ENCODE data around the gene PHF19. TPM values are rescaled to one million over a fixed set of nuclear protein-coding genes. Genes with fewer than 3 reads are reported as not detected.

PHF19 gene
- total and polyA plus RNA-seq, 2 donors (not counting 3 experiments of a cell fraction or from before 2014, with no cell fraction given) = 102 to 153 TPM

DNA sequence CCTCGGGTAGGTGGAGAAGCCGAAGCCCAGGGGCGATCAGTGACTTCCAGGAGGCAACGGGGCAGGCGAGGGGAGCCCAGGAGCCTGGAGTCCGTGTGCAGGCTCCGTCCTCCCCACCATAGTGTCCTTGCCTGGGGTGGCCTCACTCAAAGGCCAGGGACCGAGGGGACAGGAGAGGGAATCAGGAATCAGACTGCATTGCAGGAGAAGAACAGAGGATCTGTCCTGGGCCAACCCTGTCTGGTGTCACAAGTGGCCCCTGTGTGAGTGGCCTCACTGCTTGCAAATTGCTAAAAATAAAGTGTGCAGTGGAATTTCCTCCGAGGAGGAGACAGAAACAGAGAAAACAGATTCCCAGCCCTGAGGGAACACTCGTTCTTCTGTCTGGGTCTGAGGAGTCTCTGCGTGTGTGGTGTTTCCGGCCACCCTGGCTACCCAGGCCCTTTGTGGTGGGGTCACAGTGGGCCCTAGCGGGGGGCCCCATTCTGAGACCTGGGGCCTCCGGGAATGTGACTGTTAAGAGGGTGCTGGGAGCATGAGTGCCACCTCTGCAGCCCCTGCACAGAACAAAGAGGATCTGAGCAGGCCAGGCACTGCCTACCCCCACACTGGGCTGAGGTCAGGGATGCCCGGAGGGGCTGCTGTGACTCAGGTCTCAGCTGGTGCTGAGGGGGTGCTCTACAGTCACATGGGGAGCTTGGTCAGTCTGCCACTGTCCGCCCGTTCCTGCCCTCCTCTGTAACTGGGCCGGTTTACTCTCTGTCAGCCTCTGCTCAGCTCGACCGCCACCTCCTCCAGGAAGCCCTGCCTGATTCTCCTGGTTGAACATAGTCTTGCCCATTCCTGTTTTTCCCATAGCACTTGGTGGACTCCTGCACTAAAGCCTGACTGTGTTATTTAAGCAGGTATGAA is 42.2 kb upstream of the PHF19 start:
- no peak overlapping the region for H3K9ac ChIP-seq (replicated peaks; ENCODE audit: extremely low read depth, insufficient read depth, low read length)
- BruUV-seq (replicated peaks) = no TSS peak
- dilution Hi-C loops (cut with MboI; ENCODE audit: extremely low pct_ligation_motif_present, low sequenced_read_pairs) (no loop called here), intact Hi-C loops (cut with micrococcal nuclease) (no loop called here)
- H4K20me1 ChIP-seq (replicated peaks; ENCODE audit: control insufficient read depth, extremely low read depth, insufficient read depth, low read length) = no peaks in the 10 kb centered on the region
- ChIA-PET CTCF (interaction anchor here (0.8 to 1.6 kb wide), 3 partner anchors 12 to 18 kb away, joined by 3 to 6 read pairs (median 4); no protein-coding TSS in a partner anchor), POLR2A (no interaction called here)
- DNase-seq (ENCODE audit: low read depth, low spot score) (no peak), FAIRE-seq (no peak)
- no peak for TF ChIP-seq FOS (IDR thresholded peaks at IDR 0.05; ENCODE audit: borderline replicate concordance, insufficient read depth, low read length)
- TF ChIP-seq MYC (IDR thresholded peaks at IDR 0.05; ENCODE audit: low read depth, low read length) = no peak
- no peak for TF ChIP-seq POLR2AphosphoS5 (IDR thresholded peaks at IDR 0.05; ENCODE audit: insufficient read depth, low read depth, low read length)
- TF ChIP-seq POLR2A (IDR thresholded peaks at IDR 0.05; ENCODE audit: low read depth, low read length) = no peak
- no peak for TF ChIP-seq EZH2 (IDR thresholded peaks at IDR 0.05; ENCODE audit: borderline replicate concordance, low read depth, low read length, severe bottlenecking)
- TF ChIP-seq, protein P1, sequence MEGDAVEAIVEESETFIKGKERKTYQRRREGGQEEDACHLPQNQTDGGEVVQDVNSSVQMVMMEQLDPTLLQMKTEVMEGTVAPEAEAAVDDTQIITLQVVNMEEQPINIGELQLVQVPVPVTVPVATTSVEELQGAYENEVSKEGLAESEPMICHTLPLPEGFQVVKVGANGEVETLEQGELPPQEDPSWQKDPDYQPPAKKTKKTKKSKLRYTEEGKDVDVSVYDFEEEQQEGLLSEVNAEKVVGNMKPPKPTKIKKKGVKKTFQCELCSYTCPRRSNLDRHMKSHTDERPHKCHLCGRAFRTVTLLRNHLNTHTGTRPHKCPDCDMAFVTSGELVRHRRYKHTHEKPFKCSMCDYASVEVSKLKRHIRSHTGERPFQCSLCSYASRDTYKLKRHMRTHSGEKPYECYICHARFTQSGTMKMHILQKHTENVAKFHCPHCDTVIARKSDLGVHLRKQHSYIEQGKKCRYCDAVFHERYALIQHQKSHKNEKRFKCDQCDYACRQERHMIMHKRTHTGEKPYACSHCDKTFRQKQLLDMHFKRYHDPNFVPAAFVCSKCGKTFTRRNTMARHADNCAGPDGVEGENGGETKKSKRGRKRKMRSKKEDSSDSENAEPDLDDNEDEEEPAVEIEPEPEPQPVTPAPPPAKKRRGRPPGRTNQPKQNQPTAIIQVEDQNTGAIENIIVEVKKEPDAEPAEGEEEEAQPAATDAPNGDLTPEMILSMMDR (IDR thresholded peaks at IDR 0.05; ENCODE audit: extremely low read depth in 1 of 2, insufficient read depth in 1 of 2, low read depth in 1 of 2, low read length in 2 of 2) = no peak
- no peak for TF ChIP-seq GATA2 (IDR thresholded peaks at IDR 0.05; ENCODE audit: insufficient read depth, insufficient read length, low read depth, low read length)
- no peak overlapping the region for H3K4me3 ChIP-seq (replicated peaks in 1 of 3; ENCODE audit: insufficient read depth in 1 of 3, low read depth in 1 of 3, low read length in 3 of 3)
- H3K36me3 ChIP-seq (ENCODE audit: control insufficient read depth in 2 of 2, extremely low read depth in 1 of 2, insufficient read depth in 2 of 2, low read length in 2 of 2) = no peaks in the 10 kb centered on the region
- no peaks in the 10 kb centered on the region for H3K4me1 ChIP-seq (ENCODE audit: control insufficient read depth, extremely low read depth, insufficient read depth, low read length)
- no peaks in the 10 kb centered on the region for H3K27me3 ChIP-seq (ENCODE audit: control insufficient read depth in 2 of 2, insufficient read depth in 2 of 2, low read length in 2 of 2)
- H3K27ac ChIP-seq (ENCODE audit: insufficient read depth, low read depth, low read length) = no peak overlapping the region
- H3K9me1 ChIP-seq (replicated peaks; ENCODE audit: control insufficient read depth, extremely low read depth, insufficient read depth, low read length) = no peaks in the 10 kb centered on the region
- no peak overlapping the region for H3K4me2 ChIP-seq (ENCODE audit: insufficient read depth, low read length)
- no peak overlapping the region for H2AFZ ChIP-seq (ENCODE audit: low read depth, low read length)
- no peaks in the 10 kb centered on the region for H3K79me2 ChIP-seq (ENCODE audit: control insufficient read depth, insufficient read depth, low read length)
- no peaks in the 10 kb centered on the region for H3K9me3 ChIP-seq (replicated peaks; ENCODE audit: control insufficient read depth, insufficient read depth, low read length)
